NCI-H2107 treated with DMSO at 0.1 percent for 48 hours (cell line): ENCODE measurements around the gene MAD1L1.

Experiments used
- DNase-seq: peaks from one replicate; lab custom pipeline; 2025; ENCODE audit not compliant: unreplicated experiment; lab: John Stamatoyannopoulos, UW

The MAD1L1 gene

DNA sequence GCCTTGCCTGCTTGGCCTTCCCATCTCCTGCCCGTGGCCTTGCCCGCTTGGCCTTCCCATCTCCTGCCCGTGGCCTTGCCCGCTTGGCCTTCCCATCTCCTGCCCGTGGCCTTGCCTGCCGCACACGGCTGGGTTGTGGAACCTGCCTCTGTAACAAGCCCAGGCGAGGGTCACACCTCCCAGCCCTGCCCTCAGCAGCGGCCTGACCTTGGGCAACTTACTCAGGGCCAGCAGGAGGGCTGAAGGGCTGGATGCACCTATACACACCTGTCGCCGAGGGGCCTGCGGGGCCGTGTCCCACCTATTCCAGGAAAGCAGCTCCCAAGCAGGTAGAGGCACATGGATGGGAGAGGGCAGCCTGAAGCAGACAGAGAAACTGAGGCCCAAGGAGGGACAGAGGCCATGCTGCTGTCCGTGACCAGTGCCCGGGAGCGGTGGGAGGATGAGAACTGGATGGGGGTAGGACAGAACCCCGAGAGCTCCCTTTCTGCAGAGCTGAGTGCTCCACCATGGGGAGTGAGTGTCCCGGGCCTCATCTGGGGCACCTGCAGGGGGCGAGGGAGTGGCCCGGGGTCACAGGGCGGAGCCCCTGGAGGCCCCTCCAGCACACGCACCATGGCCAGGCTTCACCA is 285.0 kb downstream of the MAD1L1 start:
- no peak for DNase-seq

DNA sequence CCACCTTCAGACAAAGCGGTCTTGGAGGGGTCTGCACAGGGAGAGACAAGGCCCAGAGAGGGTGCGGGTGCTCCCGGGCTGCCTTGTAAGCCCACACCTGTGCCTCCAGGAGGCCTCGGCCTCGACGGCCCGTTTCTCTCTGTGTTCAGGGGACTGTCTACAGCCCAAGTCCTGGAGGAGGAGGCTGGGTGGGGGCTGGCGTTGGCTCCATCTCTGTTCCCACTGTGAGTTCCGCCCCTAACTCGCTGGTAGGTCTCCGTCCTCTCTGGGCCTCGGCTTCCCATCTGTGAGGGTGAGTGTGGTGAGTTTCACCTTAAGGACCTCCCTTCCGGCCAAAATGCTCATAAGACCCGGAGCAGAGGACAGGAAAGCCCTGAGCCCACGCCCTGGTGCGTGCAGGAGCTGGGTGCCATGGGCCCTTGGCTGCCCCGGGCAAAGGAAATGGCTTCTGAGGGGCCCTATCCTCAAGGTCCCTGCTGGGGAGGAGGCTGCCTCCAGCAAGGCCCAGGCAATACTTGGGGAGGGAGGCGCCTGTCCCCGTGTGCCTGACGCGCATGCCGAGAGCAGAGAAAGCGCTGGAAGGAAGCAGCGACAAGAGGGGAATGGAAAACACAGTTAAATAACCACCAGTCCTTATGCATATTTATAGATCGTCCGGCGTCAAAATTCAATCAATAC is 285.8 kb downstream of the MAD1L1 start:
- DNase-seq, result no peak

DNA sequence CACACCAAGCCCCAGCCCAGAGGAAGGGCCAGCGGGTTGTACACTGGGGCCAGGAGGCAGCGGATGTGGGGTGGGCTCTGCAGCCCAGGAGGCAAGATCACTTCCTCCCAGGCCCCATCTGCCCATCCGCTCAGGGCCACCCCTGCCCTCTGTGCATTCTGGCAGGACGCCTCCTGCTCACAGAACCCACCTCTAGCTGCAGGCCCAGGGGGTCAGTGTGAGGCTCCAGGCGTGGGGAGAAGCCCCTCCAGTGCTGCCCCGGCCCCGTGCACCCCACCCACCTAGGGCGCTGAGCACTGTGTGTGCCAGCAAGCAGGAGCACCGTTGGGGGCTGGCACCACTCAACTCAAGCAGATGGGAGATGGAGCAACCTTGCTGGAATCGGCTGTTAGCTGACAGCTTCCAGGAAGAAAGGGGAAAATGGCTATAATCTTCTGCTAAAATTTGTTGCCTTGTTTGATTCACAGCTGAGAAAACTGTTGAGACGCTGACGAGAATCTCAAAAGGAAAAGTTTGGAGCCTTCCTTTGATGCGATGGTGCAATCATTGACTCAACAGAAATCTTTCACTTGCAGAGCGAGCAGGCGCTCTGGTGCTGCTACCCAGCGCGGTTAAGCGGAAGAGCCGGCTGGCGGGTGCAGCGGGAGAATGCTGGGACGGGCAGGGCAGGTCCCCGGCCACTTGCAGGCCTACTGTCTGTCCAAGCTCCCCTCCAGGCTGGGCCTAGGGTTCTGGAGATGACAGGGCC is 286.5 kb downstream of the MAD1L1 start:
- no peak for DNase-seq

DNA sequence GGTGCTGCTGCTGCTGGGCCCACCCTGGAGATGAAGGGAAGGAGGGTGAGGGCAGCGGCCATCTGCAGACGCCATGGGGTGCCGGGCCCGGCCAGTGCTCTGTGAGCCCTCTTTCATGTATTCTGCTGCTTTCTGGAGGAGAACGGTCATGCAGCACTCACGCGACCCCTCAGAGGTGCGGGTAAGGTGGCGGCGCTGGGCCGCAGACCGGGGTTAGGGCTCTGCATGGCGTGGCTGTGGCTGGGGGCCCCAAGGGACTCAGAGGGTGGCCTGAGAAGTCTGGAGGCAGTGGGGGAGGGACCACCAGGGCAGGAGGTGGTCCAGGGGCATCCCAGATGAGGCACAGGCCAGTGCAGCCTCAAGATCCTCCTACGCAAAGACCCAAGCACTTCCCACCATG is 287.2 kb downstream of the MAD1L1 start:
- no peak for DNase-seq

DNA sequence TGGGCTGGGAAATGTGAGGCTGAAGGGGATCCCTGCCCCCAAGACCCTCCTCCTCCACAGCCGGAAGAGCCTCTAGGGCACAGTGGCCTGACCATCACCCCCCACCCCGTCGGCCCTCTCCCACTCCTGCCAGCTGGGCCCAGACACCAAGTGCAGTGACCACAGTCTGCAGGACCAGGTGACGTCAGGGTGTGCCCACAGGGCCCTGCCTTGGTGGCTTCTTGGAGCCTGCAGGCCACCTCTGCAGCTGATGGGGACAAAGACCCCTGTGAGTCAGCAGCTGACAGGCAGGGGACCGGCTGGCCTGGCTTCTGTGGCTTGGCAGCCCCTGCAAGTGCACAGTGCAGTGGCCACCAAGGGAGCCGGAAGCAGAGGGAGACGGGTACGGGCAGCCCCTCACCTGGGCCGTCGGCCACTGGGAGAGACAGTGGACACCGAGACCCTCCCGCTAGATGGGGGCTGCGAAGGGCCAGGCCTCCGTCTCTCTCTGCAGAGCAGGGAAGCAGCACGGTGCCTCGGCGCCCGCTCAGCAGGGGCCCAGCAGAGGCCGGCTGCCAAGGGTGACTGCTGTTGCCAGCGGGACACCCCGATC is 288.0 kb downstream of the MAD1L1 start:
- DNase-seq, result no peak

DNA sequence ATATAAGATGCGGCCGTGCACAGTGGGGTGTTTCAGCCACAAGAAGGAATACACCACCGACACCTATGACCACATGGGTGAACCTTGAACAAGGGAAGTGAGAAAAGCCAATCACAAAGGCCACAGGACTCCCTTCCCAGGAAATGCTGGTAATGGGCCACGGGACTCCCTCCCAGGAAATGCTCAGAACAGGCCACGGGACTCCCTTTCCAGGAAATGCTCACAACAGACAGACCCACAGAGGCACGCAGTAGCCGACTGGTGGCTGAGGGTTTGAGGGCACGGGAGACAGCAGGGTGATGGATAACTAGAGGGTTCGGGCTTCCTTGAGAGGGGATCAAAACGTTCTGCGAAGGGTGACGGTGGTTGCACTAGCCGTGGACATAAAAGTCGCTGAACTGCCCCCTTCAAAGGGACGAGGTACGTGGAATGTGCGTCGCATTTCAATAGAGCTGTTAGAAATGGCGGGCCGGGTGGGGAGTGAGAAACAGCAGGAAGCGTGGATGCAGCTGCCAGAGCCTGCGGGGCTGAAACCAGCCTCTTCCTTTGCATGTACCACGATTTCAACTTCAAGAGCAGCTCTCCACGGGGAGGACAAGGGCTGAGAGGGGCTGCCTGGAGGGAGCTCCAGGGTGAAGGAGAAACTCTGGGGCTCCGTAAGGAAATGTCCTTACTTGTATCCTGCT is 288.7 kb downstream of the MAD1L1 start:
- DNase-seq, result no peak

DNA sequence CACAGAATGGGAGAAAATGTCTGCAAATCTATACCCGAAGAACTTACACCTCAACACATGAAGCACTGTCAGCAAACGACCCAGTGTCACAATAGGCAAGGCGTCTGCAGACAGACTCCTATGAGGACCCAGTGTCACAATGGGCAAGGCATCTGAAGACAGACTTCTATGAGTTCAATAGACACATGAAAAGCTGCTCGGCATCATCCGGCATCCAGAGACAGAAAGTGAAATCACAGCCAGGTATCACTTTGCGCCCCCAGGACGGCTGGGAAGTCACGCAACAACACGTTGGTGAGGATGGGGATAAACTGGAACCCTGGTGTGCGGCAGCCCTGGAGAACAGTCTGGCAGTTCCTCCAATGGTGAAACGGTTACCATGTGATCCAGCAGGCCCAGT is 289.4 kb downstream of the MAD1L1 start:
- no peak for DNase-seq

DNA sequence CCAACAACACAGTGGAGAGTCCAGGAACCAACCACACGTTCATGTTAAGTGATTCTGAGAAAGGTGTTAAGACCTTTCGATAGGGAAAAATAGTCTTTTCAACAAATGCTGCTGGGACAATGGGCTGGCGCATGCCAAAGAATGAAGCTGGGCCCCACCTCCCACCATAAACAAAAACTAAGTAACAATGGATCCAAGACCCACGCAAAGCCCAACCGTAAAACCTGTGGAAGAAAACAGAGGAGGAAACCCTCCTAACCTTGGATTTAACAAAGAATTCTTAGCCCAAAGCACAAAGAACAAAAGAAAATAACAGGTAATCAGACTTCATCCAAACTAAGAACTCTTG is 289.8 kb downstream of the MAD1L1 start:
- DNase-seq, result no peak

DNA sequence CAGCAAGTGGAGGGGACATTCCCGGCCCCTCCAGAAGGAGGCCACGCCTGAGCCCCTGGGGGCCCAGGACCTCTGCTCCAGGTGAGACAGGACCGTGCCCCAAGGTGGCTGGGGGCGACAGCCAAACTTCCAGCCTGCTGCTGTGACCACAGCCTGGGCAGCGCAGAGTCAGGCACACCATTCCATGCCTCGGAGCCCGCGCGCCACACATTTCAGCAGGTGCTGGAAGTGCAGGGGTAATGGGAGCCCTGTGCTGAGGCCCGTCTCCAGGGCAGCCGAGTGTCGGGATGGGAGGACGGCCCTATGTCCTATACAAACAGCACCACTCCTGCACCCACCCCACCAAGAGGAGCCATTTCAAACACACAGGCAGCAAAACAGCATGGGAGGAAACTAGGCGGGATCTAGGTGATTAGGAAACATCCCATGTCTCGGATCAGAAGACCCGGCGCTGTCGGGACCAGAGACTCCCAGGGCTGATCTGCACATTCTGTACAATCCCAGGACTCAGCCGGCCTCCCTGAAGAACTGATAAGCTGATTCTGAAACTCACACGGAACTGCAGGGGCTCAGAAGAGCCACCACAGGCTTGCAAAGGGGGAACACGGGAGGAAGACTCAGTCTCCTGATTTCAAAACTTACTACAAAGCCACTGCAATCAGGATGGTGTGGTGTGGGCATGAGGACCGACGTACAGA is 290.4 kb downstream of the MAD1L1 start:
- DNase-seq, result no peak

DNA sequence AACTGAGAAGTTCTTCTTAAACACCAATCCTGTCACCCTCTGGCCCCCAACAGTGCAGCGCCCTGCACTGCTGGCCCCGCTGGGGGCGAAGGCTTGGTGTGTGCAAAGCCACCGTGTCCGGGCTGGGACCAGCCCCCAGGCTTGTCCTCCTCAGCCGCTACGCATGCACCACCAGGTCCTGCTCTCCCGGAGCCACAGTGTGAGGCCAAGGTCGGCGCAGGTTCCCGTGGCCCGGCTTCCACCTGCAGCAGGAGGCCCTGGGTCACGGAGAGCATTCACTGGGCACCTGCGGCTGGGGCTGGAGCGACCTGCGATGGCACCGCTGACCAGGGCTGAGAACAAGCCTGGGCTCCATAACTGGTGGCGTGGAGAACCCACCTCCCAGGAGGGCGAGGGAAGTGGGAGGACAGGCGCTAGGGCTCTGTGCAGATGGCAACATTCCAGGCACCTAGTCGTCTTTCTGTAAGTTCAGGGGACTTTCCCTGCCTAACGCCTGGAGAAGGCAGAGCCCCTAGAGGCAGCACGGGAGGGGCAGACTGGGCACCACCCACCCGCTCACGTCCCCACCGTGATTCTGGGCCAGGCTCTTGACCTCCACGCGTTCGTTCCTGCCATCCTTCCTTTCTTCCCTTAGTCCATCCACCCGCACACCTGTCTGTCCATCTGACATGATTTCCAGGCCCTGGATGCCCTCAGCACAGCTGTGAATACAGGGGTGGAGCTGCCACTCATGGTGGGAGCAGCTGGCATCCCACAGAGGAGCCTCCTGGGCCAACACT is 291.1 kb downstream of the MAD1L1 start:
- no peak for DNase-seq

DNA sequence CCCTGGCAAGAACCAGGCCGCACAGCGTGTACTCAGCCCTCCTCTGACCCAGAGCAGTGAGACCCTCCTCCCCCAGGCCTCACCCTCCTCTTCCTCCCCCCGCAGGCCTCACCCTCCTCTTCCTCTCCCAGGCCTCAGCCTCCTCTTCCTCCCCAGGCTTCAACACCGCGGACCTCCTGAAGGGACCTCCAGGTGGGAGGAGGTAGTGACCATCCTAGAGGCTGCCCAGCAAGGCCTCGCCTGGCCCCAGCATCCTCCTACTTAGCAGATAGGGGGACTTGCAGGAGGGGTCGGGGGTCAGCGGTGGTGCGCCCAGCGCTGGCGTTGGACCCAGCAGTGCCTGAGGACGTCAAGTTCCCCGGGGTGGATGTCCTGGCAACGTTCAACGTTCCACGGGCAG is 291.9 kb downstream of the MAD1L1 start:
- no peak for DNase-seq

DNA sequence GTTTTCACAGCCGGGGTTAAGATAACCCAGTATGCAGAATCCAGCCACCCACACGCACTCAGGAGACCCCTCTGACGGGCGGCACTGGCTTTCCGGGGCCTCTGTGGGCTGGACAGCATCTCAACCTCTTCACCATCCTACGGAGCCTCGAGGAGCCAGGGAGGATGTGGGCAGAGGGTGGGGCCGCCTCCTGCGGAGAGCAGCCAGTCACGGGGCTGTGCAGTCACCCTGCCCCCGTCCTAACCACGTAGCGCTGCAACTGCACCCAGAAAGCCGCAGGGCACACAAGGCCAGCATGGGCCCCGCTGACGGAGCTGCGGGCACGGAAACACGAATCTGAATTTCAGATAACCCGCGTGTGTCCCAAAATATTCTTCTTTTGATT is 292.4 kb downstream of the MAD1L1 start:
- DNase-seq, result no peak

DNA sequence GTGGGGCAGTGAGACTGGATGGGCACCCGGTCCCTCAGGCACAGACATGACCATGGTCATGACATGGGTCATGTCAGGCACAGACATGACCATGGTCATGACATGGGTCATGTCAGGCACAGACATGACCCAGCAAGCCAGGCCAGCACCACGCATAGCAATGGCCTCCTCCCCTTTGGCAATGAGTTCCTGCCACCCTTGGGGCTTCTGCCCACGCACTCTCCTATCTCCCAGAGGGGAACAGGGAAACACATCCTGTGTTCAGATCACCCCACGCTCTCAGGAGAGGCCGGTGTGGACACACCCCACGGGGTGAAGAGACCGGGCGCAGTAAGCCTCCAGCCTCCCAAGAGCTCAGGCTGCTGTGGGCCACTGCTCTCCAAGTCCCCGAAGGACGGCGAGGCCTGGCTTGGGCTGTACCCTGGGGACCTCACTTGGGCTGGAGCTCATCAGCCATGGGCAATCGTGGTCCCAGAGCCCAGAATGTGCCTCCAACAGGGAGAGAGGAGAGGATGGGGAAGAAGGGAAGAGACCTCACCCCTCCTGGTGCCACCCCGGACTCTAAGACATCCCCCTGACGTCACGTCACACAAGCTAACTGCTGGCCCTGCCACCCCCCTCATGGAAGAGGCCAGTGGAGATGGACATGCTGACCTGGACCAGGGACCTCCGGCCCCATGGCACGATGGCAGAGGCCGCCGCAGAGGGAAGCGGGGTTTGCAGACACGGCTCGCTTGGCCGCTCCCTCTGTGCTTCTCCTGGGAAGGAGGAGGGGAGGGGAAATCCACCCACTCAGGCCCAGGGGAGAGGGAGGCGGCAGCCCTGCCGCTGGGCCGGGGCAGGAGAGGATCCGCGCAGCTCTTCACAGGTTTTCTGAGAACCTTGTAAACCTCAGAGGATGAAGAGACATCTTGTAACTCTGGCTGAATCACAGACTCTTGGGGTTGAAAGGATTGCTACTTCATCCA is 293.0 kb downstream of the MAD1L1 start:
- DNase-seq, result no peak

DNA sequence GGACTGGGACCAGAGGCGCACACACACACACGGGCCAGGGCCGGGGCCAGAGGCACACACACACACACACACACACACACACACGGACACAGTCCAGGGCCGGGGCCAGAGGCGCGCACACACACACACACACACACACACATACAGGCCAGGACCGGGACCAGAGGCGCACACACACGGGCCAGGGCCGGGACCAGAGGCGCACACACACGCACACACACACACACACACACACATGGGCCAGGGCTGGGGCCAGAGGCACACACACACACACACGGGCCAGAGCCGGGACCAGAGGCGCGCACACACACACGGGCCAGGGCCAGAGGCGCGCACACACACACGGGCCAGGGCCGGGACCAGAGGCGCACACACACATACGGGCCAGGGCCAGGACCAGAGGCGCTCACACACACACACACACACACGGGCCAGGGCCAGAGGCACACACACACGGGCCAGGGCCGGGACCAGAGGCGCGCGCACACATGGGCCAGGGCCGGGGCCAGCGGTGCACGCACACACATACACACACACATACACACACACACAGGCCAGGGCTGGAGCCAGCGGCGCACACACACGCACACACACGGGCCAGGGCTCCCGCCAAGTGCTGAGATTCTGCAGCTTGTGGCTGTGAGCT is 293.8 kb downstream of the MAD1L1 start:
- DNase-seq, result no peak

DNA sequence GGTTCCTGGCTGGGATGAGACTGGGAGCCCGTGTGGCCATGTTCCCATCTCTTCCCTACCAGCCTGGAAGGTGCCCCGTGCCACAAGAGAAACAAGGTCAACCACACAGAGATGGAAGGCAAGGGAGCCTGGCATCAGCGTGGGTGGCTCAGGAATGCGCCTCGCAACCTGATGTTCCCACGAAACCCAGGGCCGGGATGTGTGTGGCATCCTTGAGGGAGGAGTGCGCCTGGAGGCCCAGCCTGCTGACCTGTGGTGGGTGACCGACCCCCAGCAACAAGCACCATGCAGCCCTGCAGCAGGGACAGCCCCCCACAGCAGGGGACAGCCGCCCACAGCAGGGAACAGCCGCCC is 295.5 kb downstream of the MAD1L1 start:
- DNase-seq, result no peak

DNA sequence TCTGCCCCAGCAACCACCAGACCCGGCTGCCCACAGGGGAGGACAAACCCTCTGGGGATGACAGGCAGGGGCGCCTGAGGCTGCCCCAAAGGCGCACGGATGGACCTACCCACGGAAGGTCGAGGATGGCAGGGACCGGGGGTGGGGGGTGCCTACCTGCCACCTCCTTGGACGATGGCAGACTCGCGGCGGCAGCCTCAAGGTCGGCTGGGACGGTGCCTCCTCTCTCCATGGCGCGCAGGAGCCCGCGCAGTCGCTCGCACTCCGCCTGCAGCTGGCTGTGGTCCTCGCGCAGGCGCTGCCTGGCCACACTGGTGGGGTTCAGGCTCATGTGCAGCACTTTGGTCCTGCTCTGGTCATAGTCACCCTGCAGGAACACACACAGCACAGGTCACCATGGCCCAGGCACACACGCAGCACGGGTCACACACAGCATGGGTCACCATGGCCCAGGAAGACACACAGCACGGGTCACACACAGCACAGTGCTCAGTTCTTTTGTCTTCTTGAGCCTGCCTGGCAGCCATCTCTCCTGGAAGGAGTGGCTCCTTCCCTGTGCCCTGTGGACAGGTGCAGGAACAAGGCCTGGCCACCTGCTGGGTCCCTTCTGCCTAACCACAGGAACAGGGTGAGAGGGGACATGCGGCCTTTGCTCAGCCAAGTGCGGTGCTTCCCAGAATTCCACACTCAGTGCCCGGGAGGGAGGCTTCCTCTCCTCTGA is 296.1 kb downstream of the MAD1L1 start:
- DNase-seq, result no peak

DNA sequence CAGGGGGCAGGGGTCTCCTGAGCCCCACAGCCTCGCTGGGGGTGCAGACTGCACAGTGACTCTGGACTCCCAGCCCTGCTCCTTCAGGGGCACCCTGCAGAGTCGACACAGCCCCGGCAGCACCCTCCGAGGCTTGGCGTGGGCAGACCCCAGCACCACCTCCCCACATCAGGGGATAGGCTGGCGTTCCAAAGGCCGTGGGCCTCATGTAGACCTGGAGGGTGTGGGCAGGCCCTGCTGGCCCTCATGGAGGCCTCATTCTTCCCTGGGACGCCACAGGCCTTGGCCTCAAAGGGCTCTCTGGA is 296.8 kb downstream of the MAD1L1 start:
- DNase-seq, result no peak
